Gastroesophageal sphincter (tissue), 3 donors: ENCODE data around the gene C7orf25.

ENCODE experiments used
- CTCF ChIP-seq, 4 experiments: fragments of 200-600 bp in 2 of 4; fragments of 450-650 bp in 2 of 4; sonication (generic) in 1 of 4; IDR thresholded peaks; one replicate each; pipeline ENCODE4 v1.5.1; 2017 to 2019; ENCODE audit warnings: antibody characterized with exemption in 4 of 4, mild to moderate bottlenecking in 2 of 4, moderate library complexity in 2 of 4
- EP300 ChIP-seq: sonication (generic); formaldehyde crosslinking; IDR thresholded peaks from one replicate; pipeline ENCODE4 v1.6.1; 2017; ENCODE audit warnings: antibody characterized with exemption, mild to moderate bottlenecking
- POLR2A ChIP-seq, 2 donors: fragments of 450-650 bp; IDR thresholded peaks; one replicate each; pipeline ENCODE4 v1.6.1; 2017; ENCODE audit warnings: antibody characterized with exemption in 2 of 2, mild to moderate bottlenecking in 2 of 2, moderate library complexity in 1 of 2
- POLR2AphosphoS5 ChIP-seq: sonication (generic); formaldehyde crosslinking; IDR thresholded peaks from one replicate; pipeline ENCODE4 v1.6.1; 2017; ENCODE audit warnings: antibody characterized with exemption

GRCh38 chr7:42922017-42922753 lies 10.3 kb upstream of the C7orf25 start:
- TF ChIP-seq CTCF (IDR thresholded peaks at IDR 0.05), result no peak
- TF ChIP-seq POLR2A (IDR thresholded peaks at IDR 0.05), result no peak
- TF ChIP-seq EP300, result no peak
- no peak for TF ChIP-seq POLR2AphosphoS5
